Keratinocyte (primary cell): ENCODE data around the gene OR2AG2.
A peak's percentile ranks its signal among the peaks of the same experiment; 100 is the strongest.

Experiments
- EZH2 ChIP-seq: IDR thresholded peaks from one replicate; pipeline ENCODE4 v1.6.1; 2012; ENCODE audit warnings: inconsistent platforms, mild to moderate bottlenecking, low read length, moderate library complexity
- TF ChIP-seq, protein P1 (sequence below), 3 experiments: IDR thresholded peaks in 1 of 3; conservative IDR thresholded peaks in 1 of 3; optimal IDR thresholded peaks in 1 of 3; 2 replicates in 2 of 3; 3 replicates in 1 of 3; pipeline versions ENCODE3 to v1.5.1; 2011; ENCODE audit warnings: low read length in 3 of 3, mild to moderate bottlenecking in 3 of 3, moderate library complexity in 2 of 3, control low read depth in 1 of 3, inconsistent platforms in 1 of 3; ENCODE audit not compliant: insufficient read depth in 2 of 3; ENCODE audit errors: extremely low read depth in 1 of 3

DNA sequence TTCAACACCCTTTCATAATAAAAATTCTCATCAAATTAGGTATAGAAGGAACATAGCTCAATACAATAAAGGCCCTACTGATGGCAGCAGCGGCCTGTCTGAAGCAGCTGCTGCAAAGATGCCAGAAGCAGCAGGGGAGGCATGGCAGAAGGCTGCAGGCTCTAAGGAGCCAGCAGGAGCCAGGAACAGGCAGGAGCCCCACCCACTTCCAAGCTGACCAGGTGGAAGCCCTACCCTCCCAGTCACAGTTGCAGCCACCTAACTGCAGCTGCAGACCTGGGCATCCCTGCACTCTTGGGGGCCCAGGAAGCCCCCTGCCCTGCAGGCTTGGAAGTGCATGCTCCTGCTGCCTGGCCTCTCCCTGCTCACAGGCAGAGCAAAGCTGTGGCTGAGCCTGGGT is 45.9 kb upstream of the OR2AG2 start:
- TF ChIP-seq, protein P1, sequence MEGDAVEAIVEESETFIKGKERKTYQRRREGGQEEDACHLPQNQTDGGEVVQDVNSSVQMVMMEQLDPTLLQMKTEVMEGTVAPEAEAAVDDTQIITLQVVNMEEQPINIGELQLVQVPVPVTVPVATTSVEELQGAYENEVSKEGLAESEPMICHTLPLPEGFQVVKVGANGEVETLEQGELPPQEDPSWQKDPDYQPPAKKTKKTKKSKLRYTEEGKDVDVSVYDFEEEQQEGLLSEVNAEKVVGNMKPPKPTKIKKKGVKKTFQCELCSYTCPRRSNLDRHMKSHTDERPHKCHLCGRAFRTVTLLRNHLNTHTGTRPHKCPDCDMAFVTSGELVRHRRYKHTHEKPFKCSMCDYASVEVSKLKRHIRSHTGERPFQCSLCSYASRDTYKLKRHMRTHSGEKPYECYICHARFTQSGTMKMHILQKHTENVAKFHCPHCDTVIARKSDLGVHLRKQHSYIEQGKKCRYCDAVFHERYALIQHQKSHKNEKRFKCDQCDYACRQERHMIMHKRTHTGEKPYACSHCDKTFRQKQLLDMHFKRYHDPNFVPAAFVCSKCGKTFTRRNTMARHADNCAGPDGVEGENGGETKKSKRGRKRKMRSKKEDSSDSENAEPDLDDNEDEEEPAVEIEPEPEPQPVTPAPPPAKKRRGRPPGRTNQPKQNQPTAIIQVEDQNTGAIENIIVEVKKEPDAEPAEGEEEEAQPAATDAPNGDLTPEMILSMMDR (optimal IDR thresholded peaks at IDR 0.05 in 1 of 3, IDR thresholded peaks at IDR 0.05 in 1 of 3, conservative IDR thresholded peaks at IDR 0.05 in 1 of 3; ENCODE audit: extremely low read depth in 1 of 3, insufficient read depth in 2 of 3, low read length in 3 of 3): peak in 1 of 3 experiments; percentile 4
- TF ChIP-seq EZH2: no peak
